ENCODE results near the gene AKT3.
"Not testable (repeated sequence)": the region's sequence is repeated elsewhere in the genome, so short reads cannot be mapped to it uniquely, and the experiment has no call there.

AKT3 gene

DNA sequence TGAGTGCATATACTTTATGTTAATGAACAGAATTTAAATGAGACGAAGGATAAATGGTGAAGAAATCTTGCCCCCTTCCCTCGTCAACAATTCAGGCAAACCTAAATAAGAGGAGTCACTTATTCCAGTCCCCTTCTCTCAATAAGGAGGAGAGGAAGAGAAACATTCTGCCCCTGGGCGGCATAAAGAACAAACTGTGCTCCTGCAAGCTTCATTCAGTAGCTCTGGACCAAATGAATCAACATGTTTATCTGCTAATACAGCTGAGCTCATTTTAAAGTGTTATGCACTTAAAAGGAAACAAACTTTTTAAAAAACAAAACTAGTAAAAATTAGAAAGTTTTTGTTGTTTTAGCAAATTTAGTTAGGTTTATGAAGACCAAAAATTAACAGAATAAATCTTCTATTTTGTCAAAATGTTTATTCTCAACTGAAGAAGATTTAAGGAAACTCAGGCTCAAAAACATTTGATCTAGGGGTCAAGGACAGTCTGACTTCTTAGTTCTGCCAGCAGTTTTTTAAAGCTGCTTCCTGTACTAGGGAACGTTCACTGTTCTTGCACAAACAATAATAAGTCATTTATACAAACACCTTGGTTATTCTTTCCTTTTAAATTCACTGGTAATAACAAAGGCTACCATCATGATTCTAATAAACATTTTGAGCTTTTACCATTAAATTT lies 58.3 kb downstream of the AKT3 start:
- FAIRE-seq: no peak
- no peak for DNase-seq (ENCODE audit: extremely low spot score, insufficient read length, low read depth)

DNA sequence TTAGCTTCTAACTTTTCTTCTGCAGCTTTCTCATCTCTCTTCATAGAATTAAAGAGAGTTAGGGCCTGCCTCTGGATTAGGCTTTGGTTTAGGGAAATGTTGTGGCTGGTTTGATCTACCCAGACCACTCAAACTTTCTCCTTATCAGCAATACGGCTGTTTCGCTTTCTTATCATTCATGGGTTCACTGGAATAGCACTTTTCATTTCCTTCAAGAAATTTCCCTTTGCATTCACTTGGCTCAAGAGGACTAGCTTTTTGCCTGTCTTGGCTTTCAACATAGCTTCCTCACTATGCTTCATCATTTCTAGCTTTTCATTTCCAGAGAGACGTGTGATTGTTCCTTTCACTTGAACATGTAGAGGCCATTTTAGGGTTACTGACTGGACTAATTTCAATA lies 59.6 kb downstream of the AKT3 start:
- DNase-seq (ENCODE audit: extremely low spot score, insufficient read length, low read depth) (no peak), FAIRE-seq (no peak)

DNA sequence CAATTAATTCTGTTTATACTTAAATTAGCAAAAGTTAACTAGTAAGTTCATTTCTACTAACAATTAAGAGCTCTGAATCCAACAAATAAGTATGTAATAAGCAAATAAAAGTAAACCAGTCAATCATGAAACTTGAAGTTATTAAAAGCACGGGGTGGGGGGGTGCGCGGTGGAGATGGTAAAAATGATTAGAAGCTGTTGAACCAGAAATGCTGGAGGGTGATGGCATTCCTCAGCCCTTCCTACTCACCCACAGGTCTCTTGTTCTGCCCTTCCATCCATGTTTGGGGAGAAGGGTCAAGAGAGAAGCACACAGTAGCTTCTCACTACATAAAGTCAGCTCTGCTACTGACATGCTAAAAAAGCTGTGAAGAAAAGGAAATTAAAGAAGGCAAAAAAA lies 63.5 kb downstream of the AKT3 start:
- DNase-seq (ENCODE audit: extremely low spot score, insufficient read length, low read depth): no peak
- FAIRE-seq: no peak

GRCh38 chr1:243784506-243784905 lies 65.5 kb downstream of the AKT3 start:
- no peak for FAIRE-seq

DNA sequence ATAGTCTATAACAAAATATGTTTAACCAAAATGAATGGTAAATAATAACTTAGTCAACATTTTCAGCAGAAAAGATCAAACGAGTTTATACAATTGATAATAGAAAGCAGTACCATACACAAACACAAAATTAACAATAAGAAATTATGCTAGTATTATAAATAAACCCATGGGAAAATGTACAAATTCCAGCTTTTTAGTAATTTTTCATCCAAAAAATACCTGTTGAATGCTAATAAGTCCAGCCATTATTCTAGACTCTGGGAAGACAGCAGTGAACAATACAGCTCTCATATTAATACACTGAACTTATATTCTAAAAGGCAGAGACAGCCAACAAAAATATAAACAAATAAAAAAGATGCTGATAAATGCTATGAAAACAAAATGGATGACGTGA lies 66.3 kb downstream of the AKT3 start:
- no peak for FAIRE-seq

More at GRCh38 chr1:243784506-243784905, 65.5 kb downstream of the AKT3 start:
- no peak for DNase-seq (ENCODE audit: extremely low spot score, insufficient read length, low read depth)

DNA sequence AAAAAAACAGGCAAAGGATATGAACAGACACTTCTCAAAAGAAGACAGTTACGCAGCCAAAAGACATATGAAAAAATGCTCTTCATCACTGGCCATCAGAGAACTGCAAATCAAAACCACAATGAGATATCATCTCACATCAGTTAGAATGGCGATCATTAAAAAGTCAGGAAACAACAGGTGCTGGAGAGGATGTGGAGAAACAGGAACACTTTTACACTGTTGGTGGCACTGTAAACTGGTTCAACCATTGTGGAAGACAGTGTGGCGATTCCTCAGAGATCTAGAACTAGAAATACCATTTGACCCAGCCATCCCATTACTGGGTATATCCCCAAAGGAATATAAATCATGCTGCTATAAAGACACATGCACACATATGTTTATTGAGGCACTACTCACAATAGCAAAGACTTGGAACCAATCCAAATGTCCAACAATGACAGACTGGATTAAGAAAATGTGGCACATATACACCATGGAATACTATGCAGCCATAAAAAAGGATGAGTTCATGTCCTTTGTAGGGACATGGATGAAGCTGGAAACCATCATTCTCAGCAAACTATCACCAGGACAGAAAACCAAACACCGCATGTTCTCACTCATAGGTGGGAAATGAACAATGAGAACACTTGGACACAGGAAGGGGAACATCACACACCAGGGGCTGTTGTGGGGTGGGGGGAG lies 77.5 kb downstream of the AKT3 start:
- not testable (repeated sequence) for DNase-seq (ENCODE audit: extremely low spot score, insufficient read length, low read depth); FAIRE-seq

More for the DNA sequence above, 66.3 kb downstream of the AKT3 start:
- DNase-seq (ENCODE audit: extremely low spot score, insufficient read length, low read depth): no peak

DNA sequence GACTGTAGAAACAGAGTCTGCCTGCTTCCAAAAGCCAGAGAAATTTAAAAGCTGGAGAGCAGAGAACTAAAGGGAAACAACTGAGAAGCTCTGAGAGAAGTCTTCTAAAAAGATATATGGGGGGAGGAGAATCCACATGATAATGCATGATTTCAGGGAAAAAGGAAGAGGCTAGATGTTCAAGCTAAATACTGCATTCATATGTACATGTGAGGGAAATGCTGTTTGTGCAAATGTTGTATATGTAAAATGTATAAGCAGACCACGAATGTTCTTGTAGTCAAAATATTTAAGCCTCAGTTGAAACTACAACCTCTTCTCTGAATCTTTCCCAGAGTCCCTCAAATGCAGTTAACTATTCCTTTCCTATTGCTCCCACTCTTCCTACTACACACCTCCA lies 79.2 kb downstream of the AKT3 start:
- no peak for FAIRE-seq
- no peak for DNase-seq (ENCODE audit: extremely low spot score, insufficient read length, low read depth)

- FAIRE-seq (no peak), DNase-seq (ENCODE audit: extremely low spot score, insufficient read length, low read depth) (no peak)
Observed at GRCh38 chr1:243765676-243766075, 84.4 kb downstream of the AKT3 start.

DNA sequence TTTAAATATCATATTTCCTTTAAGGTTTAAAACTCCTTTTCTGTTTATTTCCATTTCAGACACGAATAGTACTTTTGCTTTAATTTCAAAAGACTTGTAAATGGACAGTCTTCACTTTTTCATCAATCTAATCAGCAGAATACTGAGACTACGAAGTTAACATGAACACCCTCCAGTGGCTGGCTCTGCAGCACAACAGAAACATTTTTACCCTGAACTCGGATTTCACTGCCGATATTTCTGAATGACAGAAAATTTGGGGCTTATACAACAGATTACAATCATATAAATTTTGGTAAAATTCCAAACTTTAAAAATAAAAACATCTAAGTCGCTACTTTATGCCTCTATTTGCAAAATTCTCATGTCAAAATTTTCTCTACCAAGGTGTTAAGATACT lies 86.2 kb downstream of the AKT3 start:
- FAIRE-seq (no peak), DNase-seq (ENCODE audit: extremely low spot score, insufficient read length, low read depth) (no peak)

- no peak for DNase-seq (ENCODE audit: extremely low spot score, insufficient read length, low read depth)
Observed at GRCh38 chr1:243758647-243759046, 91.4 kb downstream of the AKT3 start.

GRCh38 chr1:243756529-243756928 lies 93.5 kb downstream of the AKT3 start:
- DNase-seq (ENCODE audit: extremely low spot score, insufficient read length, low read depth) (no peak), FAIRE-seq (no peak)

More at GRCh38 chr1:243758647-243759046, 91.4 kb downstream of the AKT3 start:
- no peak for FAIRE-seq

DNA sequence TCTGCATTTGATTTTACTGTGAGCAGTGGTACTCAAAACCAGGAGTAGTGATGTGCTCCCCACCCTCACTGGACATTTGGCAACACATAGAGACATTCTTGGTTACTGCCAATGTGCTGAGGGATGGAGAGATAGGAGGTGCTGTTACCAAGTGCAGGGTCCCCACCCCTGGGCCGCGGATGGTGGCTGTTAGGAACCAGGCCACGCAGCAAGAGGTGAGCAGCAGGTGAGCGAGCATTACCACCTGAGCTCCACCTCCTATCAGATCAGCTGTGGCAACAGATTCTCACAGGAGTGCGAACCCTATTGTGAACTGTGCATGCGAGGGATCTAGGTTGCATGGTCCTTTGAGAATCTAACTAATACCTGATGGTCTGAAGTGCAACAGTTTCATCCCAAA lies 95.7 kb downstream of the AKT3 start:
- no peak for FAIRE-seq

DNA sequence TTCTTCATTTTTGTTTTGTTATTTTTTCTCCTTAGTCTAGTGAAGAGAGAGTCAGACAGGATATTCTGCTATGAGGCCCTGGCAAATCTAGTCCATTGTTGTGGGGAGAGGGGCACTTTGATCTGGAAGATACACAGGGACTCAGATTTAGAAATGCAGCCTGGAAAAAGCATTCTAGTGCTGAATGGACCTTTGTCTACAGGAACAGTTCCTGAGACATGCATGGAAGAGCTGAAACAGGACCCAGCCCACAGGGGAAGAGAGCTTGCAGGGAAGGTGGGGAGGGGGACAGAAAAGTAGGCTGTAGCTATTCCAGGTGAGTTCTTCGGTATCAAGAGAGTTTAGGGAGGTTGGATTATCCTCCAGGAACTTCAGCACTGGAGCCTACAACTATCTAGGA lies 98.5 kb downstream of the AKT3 start:
- FAIRE-seq: no peak

More for the DNA sequence above, 95.7 kb downstream of the AKT3 start:
- no peak for DNase-seq (ENCODE audit: extremely low spot score, insufficient read length, low read depth)

GRCh38 chr1:243748706-243749283 lies 101.2 kb downstream of the AKT3 start:
- FAIRE-seq: peak; percentile 86
- peak; percentile 23 for DNase-seq (ENCODE audit: extremely low spot score, insufficient read length, low read depth)

More for the DNA sequence above, 98.5 kb downstream of the AKT3 start:
- no peak for DNase-seq (ENCODE audit: extremely low spot score, insufficient read length, low read depth)

DNA sequence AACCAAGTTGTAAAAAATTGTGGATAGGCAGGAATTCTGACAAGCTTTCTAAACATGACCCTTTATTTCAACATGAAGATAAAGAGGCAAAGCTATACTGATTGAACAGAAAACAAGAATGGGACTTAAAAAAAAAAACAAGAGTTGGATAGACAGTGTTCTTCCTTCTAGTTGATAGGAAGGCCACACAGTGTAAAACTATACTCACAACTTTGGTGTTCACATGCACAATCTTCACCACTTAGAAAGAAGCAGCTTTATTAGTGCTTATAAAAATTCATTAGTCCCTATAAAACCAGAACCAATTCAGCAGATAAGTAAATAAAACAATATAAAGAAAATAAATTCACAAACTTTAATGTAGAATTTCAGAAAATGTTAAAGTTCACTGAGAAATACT lies 101.8 kb downstream of the AKT3 start:
- DNase-seq (ENCODE audit: extremely low spot score, insufficient read length, low read depth): no peak
- no peak for FAIRE-seq

- no peak for DNase-seq (ENCODE audit: extremely low spot score, insufficient read length, low read depth)
- FAIRE-seq: no peak
Observed at GRCh38 chr1:243746751-243747150, 103.3 kb downstream of the AKT3 start.

- no peak for DNase-seq (ENCODE audit: extremely low spot score, insufficient read length, low read depth)
- FAIRE-seq: no peak
Observed at GRCh38 chr1:243745356-243745755, 104.7 kb downstream of the AKT3 start.

DNA sequence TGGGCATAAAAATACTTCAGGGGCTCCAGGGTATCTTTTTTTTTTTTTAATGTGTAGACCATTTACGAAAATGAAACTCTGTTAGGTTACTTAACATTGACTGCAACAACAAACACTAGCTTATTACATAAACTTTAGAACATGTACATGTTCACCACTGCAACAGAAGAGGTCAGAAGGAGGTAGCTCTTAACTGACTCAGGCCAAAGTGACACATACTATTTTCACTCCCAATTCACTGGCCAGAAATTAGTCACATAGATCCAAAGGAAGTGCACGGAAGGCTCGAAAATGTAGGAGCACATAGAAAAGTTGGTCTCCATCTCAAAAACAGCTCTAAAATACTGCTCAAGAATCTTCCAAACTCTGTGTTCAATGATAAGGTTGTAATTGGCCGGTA lies 107.2 kb downstream of the AKT3 start:
- FAIRE-seq (peak; percentile 47), DNase-seq (ENCODE audit: extremely low spot score, insufficient read length, low read depth) (no peak)

DNA sequence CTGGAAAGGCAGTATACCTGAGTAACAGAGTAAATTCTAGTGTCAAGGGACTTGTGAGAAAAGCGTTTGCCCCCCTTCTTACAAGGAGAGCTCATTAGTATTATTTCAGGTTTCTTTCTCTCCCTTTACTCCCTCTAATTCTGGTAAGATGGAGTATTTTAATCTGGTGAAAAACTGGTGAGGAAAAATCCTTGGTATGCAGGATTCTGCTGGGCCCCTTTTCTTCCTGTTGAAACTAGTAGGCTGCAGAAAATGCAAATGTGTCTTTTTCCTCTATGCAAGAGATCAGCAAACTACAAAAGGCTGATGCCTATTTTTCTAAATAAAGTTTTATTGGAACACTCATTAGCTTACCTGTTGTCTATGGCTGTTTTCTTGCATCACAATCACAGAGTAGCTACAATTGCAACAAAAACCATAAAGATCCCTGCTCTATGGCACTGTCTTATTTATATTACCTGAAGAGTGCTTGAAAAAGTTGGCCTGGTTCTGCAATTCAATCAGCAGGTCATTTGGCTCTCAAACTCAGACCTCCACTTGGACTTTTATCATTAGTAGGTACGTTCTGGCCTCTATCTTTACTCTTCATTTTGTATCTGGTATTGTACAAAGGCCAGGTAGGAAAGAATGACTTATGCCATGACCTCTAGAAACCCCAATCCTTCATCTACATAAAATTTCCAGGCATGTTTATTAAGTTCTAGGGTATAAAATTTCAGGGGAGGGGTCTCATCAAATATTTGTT lies 109.6 kb downstream of the AKT3 start:
- FAIRE-seq (no peak), DNase-seq (ENCODE audit: extremely low spot score, insufficient read length, low read depth) (no peak)

DNA sequence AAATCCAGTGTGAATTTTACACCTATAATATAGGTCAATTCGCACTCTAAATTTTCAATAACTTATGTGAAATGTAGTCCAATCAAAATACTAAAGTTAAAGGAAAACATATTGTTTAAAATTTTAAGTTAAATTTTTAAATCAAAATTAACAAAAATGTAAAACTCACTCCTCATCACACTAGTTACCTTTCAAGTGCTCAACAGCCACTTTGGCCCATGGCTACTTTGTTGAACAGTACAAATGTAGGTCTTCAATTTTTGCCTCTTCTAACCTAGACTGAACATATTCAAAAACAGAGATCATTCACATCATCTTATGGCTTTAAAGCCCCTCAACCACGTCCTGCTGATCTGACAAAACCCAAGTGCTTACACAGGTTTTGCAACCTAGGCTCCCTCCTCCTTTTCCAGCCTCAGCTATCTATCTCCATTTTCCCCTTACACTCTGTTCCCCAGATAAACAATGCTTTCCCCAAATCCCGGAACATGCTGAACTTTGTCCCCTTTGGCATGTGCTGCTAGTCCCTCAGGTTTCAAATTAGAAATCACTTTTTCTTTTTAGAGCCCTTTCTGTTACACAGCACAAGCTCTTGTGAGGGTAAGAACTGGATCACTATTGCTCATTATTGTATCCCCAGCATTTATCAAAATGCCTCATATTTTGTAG lies 110.6 kb downstream of the AKT3 start:
- FAIRE-seq (no peak), DNase-seq (ENCODE audit: extremely low spot score, insufficient read length, low read depth) (no peak)
